ENCODE measurements around the gene ACOXL.

ACOXL gene

GRCh38 chr2:110828330-110828729, 96.0 kb downstream of the ACOXL start:
- no peak for DNase-seq (ENCODE audit: low read depth, low spot score)

- DNase-seq (ENCODE audit: low read depth, low spot score), result no peak
Measured at GRCh38 chr2:110829413-110830146, 97.2 kb downstream of the ACOXL start.

DNA sequence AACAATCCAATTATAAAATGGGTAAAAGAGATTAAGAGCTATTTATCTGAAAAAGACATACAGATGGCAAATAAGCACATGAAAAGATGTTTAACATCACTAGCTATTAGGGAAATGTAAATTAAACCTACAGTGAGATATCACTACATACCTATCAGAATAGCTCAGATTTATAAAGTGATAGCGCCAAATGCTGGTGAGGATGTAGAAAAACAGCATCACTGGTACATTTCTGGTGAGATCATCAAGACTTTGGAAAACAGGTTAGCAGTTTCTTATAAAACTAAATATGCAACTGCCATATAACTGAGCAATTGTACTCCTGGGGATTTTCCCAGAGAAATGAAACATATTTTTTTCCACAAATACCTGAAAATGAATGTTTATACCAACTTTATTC, 100.4 kb downstream of the ACOXL start:
- no peak for DNase-seq (ENCODE audit: low read depth, low spot score)

GRCh38 chr2:110834134-110834827, 101.9 kb downstream of the ACOXL start:
- no peak for DNase-seq (ENCODE audit: low read depth, low spot score)

DNA sequence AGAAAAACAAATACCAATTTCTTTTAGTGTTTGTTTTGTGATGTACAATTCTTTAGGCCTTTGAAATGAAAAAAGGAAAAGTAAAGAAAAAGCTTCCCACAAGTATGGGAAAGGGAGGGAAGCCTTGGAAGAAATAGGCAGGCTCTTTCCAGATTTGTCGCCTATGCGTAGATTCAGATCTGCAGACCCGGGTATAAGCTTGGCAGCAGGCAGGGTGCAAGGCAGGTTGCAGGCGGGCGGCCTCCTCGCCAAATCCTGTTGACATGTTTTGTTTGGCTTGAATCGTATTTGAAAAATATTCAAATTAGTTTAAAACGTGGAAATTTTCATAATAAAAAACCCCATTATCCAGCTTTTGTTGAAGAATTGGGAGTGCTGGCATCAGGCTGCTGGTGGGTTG, 104.3 kb downstream of the ACOXL start:
- no peak for DNase-seq (ENCODE audit: low read depth, low spot score)

- DNase-seq (ENCODE audit: low read depth, low spot score), result peak; percentile 37
Measured at GRCh38 chr2:110837446-110838409, 105.4 kb downstream of the ACOXL start.

GRCh38 chr2:110838657-110839384, 106.4 kb downstream of the ACOXL start:
- no peak for DNase-seq (ENCODE audit: low read depth, low spot score)

DNA sequence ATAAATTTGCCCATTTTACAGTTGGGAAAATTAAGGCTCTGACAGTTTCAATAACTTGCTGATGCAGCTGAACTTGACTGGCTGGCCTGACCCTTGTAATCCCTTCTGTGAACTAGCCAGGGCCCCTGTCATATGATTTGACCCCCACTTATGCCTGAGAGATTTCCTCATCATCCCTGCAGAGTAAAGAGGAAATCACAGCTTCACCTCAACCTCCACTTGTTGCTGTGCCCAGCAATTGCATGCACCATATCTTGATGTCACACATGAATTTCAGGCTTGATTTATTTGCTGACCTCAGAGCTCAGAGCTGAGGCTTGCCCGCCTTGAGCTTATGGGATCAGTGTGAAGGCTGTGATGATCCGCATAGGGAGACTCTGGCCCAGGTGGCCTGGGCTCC, 108.1 kb downstream of the ACOXL start:
- DNase-seq (ENCODE audit: low read depth, low spot score), result no peak

DNA sequence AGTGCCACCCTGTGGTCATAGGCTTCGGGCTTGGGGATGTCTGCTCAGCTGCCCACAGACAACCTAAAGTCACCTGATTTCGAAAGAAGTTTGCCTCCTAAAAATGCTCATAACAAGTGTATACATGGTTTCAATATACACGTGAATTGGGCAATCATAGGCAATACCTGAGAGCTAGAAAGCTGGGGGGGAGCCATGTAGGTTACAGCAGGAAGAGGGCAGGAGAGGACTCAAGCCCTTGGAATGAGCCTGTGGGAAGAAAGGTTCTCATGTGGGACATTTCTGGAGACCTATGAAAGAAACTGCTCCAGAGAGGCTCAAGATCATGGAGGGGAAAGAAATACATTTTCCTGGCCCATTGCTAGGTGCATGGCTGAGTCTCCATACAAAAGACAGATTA, 109.7 kb downstream of the ACOXL start:
- DNase-seq (ENCODE audit: low read depth, low spot score), result no peak

DNA sequence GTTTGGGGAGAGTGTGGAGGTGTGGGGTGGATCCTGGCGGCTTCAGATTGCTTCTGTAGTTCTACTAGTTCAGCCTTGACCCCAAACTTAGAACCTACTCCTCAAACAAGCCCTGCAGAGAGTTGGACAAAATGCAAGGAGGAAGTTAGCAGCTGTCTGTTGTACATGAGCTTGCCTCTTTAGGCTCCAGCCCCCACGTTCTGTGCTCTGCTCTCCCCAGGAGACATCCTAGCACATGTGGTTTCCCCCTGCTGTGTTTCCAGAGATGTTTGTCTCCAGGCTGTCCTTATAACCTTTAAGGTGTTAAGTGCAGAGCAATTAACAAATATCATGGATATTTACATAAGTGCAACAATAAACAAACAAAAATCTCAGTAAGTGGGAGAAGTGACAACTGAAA, 111.1 kb downstream of the ACOXL start:
- no peak for DNase-seq (ENCODE audit: low read depth, low spot score)

- no peak for DNase-seq (ENCODE audit: low read depth, low spot score)
Measured at GRCh38 chr2:110843959-110844510, 111.7 kb downstream of the ACOXL start.

DNA sequence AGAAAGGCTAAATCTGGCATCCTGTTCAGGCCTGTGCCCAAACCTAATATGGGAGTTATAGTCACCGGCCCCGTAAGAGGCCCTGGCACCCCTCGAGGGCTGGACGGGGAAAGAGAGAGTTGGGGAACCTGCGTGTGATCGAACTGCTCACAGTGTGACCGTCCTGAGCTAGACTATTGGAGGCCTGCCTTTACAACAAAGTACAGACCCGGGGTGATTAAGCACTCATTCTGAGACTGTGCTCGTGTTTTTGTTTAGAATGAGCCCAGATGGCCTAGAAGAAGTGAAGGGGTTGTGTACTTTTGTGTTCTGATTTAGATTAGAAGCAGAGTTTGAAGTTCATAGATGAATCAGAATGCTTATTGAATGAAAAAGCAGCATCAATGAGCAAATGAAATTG, 115.3 kb downstream of the ACOXL start:
- DNase-seq (ENCODE audit: low read depth, low spot score), result no peak

DNA sequence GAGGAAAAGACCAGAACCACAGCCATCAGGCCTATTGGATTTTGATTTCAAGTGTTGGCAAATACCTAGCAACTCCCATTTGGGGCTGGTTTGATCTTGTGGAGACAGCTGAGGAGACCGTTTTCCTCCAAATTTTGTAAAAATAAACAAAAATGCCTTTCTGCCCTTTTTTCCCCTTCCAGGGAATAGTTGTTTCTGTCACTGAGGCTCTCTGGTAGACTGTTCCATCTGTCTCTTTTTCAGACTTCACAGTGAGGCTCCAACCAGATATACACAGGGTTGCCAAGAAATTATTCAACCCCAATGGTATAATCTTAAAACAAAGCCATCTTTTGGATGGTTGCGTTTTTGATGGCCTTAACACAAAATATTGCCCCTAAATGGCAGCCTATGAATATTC, 115.7 kb downstream of the ACOXL start:
- DNase-seq (ENCODE audit: low read depth, low spot score), result no peak

- no peak for DNase-seq (ENCODE audit: low read depth, low spot score)
Measured at GRCh38 chr2:110848519-110849030, 116.2 kb downstream of the ACOXL start.

DNA sequence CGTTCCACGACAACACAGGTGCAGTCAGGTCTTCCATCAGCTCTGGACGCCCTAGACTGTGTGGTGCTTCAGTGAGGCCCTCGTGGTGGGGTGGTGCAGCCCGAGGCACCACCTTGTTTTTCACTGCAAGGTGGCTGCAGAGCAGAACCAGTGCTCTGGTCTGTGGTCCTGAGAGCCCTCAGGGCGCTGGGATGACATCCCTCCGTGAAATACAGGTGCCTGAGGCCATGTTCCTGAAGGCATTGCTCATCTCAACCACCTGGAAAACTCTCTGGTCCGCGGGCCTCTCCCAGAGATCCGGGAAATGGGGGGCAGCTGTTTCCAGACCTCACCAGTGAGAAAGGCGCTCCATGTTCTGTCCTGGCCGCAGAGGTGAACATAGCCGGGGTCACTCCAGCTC, 119.2 kb downstream of the ACOXL start:
- no peak for DNase-seq (ENCODE audit: low read depth, low spot score)

DNA sequence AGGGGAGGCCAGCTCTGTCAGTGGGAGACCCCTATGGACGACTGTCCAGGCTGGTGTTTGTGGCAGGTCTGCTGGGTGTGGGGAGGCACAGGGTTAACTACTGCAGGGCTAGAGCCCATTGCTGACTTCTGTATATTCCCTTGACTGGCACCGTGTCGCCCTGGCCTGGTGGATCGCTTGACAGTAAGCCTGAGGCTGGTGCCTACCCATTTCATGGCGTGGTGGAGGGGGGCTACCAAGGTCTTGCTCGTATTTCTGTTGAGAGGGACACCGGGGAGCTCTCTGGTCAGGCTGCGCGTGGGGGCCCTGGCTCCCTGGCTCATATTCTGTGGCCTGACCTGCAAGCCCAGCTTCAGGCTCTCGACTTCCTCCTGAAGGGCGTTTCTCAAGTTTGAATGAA, 119.7 kb downstream of the ACOXL start:
- no peak for DNase-seq (ENCODE audit: low read depth, low spot score)

DNA sequence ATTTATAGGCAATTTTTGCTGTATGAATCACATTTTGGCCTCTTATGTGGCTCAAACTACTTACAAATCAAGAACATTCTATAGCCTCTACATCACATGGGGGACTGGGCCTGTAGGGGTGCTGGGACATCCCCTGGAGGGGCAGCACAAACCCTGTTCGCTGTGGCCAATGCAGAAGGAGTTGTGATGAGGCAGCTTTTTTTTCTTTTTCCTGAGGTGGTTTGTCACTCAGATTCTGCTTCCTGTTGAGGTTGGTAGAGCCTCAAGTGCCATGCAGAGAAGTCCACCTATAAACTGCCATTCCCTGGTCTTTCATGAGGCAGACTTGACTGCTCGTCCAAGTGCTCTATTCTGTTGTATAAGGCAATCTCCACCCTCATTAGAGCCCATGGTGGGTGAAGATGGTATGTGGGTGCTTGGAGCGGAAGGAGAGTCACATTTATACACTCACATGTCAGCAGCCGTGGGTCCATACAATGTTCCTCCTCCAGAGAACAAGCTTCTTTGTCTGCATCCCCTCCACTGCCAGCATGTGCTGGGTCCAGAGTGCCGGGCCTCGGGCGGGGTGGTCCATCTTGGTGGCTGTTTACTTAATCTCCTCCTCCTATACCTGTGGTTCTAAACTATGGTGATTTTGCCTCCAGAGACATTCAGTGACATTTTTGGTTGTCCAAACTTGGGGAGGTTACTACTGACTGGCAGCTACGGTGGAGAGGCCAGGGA, 120.3 kb downstream of the ACOXL start:
- no peak for DNase-seq (ENCODE audit: low read depth, low spot score)

DNA sequence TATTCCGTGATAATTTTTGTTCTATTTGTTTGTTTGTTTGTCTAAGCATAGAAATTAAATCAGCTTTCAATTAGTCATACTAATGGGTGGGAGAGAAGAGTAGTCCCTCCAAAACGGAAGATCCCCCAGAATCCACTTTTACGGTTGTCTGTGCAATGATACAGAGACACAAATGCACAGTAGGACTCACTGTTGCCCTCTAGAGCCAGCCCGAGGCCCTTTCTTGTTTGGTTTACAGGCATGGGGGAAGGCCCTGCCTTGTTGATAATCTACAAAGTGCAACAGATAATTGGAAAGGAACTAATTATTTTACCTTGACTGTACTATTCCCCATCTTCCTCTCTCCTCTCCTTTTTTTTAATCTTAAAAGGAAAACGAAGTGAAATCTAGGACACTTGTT, 121.1 kb downstream of the ACOXL start:
- DNase-seq (ENCODE audit: low read depth, low spot score), result no peak

- no peak for DNase-seq (ENCODE audit: low read depth, low spot score)
Measured at GRCh38 chr2:110853948-110854347, 121.6 kb downstream of the ACOXL start.

DNA sequence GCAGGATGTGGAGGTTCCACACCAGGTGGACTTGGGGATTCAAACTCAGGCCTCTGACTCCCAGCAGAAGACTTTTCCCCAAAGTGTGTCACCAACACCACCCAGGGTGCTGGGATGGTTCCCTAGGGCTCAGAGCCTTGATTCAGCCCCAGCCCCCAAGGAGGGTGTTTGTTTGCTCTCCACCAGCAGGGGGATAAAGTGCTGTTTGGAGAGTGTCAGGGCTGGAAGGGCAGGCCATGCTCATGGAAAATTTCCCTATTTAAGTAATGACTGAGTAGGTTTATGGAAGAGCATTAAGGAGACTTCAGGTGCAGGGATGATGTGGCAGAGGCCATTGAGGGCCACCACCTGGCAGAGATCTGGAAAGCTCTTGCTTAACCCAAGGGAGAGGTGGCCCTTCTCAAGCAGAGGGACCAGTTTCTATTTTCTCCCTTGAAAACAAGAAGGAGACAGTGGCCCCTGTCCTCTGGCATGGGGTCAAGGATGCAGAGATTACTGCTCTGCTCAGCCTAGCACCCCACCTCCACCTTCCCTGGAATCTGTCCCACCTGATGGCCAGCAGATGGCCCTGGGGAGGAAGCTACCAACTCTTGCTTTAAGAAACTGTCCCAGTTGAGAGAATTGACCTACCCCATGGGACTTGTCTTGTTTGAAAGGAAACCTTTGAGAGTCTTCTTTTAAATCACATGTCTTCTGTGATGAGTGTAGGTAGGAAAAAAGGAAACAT, 122.1 kb downstream of the ACOXL start:
- no peak for DNase-seq (ENCODE audit: low read depth, low spot score)
